Lung (tissue), 12 donors: ENCODE measurements around the gene MARCHF7. TPM values are rescaled to one million over a fixed set of nuclear protein-coding genes. Genes with fewer than 3 reads are reported as not detected.
A peak's percentile ranks its signal among the peaks of the same experiment; 100 is the strongest.

Experiments
- ATAC-seq: fragments of 200-7000 bp; cut with Tn5 transposase; one replicate; pipeline ENCODE4 v1.9.1; 2020; ENCODE audit warnings: moderate number of reproducible peaks; ENCODE audit not compliant: insufficient read depth, low FRiP score
- DNase-seq, 3 donors: peaks; one replicate each; pipeline ENCODE4 v3.0.0-alpha.2; 2013 to 2017
- H3K27ac ChIP-seq, 2 donors: one replicate each; pipeline ENCODE4 v1.5.1; 2013; ENCODE audit warnings: mild to moderate bottlenecking in 2 of 2, moderate library complexity in 2 of 2, control low read depth in 1 of 2, inconsistent platforms in 1 of 2, low read depth in 1 of 2, low read length in 1 of 2
- H3K27me3 ChIP-seq, 3 donors: one replicate each; pipeline ENCODE4 v1.5.1; 2013; ENCODE audit warnings: low read length in 2 of 3; ENCODE audit not compliant: control insufficient read depth in 3 of 3, insufficient read depth in 3 of 3
- H3K36me3 ChIP-seq, 4 donors: one replicate each; pipeline ENCODE4 v1.5.1; 2013; ENCODE audit warnings: low read length in 4 of 4, mild to moderate bottlenecking in 1 of 4, moderate library complexity in 1 of 4; ENCODE audit not compliant: control insufficient read depth in 4 of 4, insufficient read depth in 4 of 4
- H3K4me1 ChIP-seq, 5 donors: one replicate each; pipeline ENCODE4 v1.5.1; 2013; ENCODE audit warnings: low read length in 5 of 5, mild to moderate bottlenecking in 2 of 5, moderate library complexity in 1 of 5; ENCODE audit not compliant: control insufficient read depth in 5 of 5, insufficient read depth in 5 of 5
- H3K4me3 ChIP-seq: one replicate; pipeline ENCODE4 v1.5.1; 2013; ENCODE audit warnings: mild to moderate bottlenecking, control low read depth, moderate library complexity
- H3K9ac ChIP-seq, 2 donors: one replicate each; pipeline ENCODE4 v1.5.1; 2013; ENCODE audit warnings: low read length in 2 of 2, control low read depth in 1 of 2; ENCODE audit not compliant: insufficient read depth in 1 of 2
- H3K9me3 ChIP-seq, 4 donors: one replicate each; pipeline ENCODE4 v1.5.1; 2013; ENCODE audit warnings: low read length in 3 of 4, mild to moderate bottlenecking in 1 of 4, moderate library complexity in 1 of 4; ENCODE audit not compliant: control insufficient read depth in 4 of 4, insufficient read depth in 3 of 4
- CTCF ChIP-seq: IDR thresholded peaks from 2 replicates; pipeline ENCODE4 v1.5.1; 2012; ENCODE audit warnings: mild to moderate bottlenecking; ENCODE audit errors: control extremely low read depth, extremely low read depth
- WGBS, 2 donors: extraction: QIAGEN DNeasy Blood & Tissue Kit; methylation state at CpG; one replicate each; pipeline ENCODE4 v1.1.7; 2013; 5-methylcytosine and 5-hydroxymethylcytosine counted together
- polyA plus RNA-seq, 2 donors: library from polyadenylated mRNA; stranded (reverse); fragments of 200-250 nt; gene quantifications; one replicate each; pipeline ENCODE4 v1.2.1, GENCODE V29; 2013
- total RNA-seq, 2 donors: library from RNA; depleted of rRNA in 1 of 2; stranded (reverse); fragments of >200 nt in 1 of 2; gene quantifications; one replicate each; pipeline ENCODE4 v1.2.1, GENCODE V29; 2014 to 2021
- donor health status: control.
- donor health status: control.
- donor health status: Bipolar disorder and iron deficiency.
- donor health status: healthy.
- donor health status: DM: yes; HTN: yes; CAD: no.

Gene MARCHF7
- total and polyA plus RNA-seq, 4 donors: 22.6 to 168 (median 55.4) TPM

GRCh38 chr2:159750873-159751272 lies 38.6 kb downstream of the MARCHF7 start:
- DNase-seq: no peak
- peaks cover 0 to 1% (median 0%) of the 10 kb centered on the region in 4 donors for H3K9me3 ChIP-seq
- no peak overlapping the region for H3K4me3 ChIP-seq
- TF ChIP-seq CTCF: no peak
- peaks cover 0 to 23% (median 0%) of the 10 kb centered on the region in 5 donors for H3K4me1 ChIP-seq
- no peak for ATAC-seq
- WGBS, 2 donors: 85 to 92% methylated on average over 1 of the region's 1 CpG
- H3K27me3 ChIP-seq: no peaks in the 10 kb centered on the region
- H3K9ac ChIP-seq: no peak overlapping the region
- H3K27ac ChIP-seq: no peak overlapping the region
- peaks cover 16 to 50% (median 35%) of the 10 kb centered on the region in 4 donors for H3K36me3 ChIP-seq

- no peak overlapping the region for H3K9ac ChIP-seq
- DNase-seq (no peak), ATAC-seq (no peak)
- peaks cover 10 to 45% (median 28%) of the 10 kb centered on the region in 4 donors for H3K36me3 ChIP-seq
- H3K27ac ChIP-seq: peak overlapping the region in 1 of 2 donors; percentile 16
- H3K4me1 ChIP-seq: peaks cover 0 to 26% (median 3%) of the 10 kb centered on the region in 5 donors
- no peaks in the 10 kb centered on the region for H3K9me3 ChIP-seq
- no peak overlapping the region for H3K4me3 ChIP-seq
- no peak for TF ChIP-seq CTCF
- H3K27me3 ChIP-seq: no peaks in the 10 kb centered on the region
- 37 to 70% methylated on average over 4 of the region's 4 CpGs for WGBS, 2 donors
Measured at GRCh38 chr2:159753797-159754196, 41.5 kb downstream of the MARCHF7 start.

- peaks cover 0 to 26% (median 3%) of the 10 kb centered on the region in 5 donors for H3K4me1 ChIP-seq
- WGBS, 2 donors: 94 to 95% methylated on average over 2 of the region's 2 CpGs
- H3K9ac ChIP-seq: no peak overlapping the region
- H3K4me3 ChIP-seq: no peak overlapping the region
- H3K36me3 ChIP-seq: peaks cover 6 to 48% (median 26%) of the 10 kb centered on the region in 4 donors
- H3K27me3 ChIP-seq: no peaks in the 10 kb centered on the region
- no peak for ATAC-seq
- no peaks in the 10 kb centered on the region for H3K9me3 ChIP-seq
- no peak overlapping the region for H3K27ac ChIP-seq
- no peak for DNase-seq
- TF ChIP-seq CTCF: no peak
Measured at GRCh38 chr2:159755014-159755413, 42.7 kb downstream of the MARCHF7 start.

- H3K9me3 ChIP-seq: no peaks in the 10 kb centered on the region
- H3K36me3 ChIP-seq: peaks cover 5 to 48% (median 28%) of the 10 kb centered on the region in 4 donors
- TF ChIP-seq CTCF: no peak
- no peak overlapping the region for H3K9ac ChIP-seq
- no peaks in the 10 kb centered on the region for H3K27me3 ChIP-seq
- peaks cover 0 to 26% (median 3%) of the 10 kb centered on the region in 5 donors for H3K4me1 ChIP-seq
- DNase-seq: no peak
- H3K27ac ChIP-seq: peak overlapping the region in 1 of 2 donors; percentile 21
- ATAC-seq: peak; percentile 71
- H3K4me3 ChIP-seq: no peak overlapping the region
Measured at GRCh38 chr2:159755788-159756187, 43.5 kb downstream of the MARCHF7 start.
